Measurements from ENCODE around the gene PRR5. TPM values are rescaled to one million over a fixed set of nuclear protein-coding genes. Genes with fewer than 3 reads are reported as not detected.

Gene PRR5
- total and polyA plus RNA-seq, 2 experiments from 2014 or later: 15.3 to 31.4 TPM

DNA sequence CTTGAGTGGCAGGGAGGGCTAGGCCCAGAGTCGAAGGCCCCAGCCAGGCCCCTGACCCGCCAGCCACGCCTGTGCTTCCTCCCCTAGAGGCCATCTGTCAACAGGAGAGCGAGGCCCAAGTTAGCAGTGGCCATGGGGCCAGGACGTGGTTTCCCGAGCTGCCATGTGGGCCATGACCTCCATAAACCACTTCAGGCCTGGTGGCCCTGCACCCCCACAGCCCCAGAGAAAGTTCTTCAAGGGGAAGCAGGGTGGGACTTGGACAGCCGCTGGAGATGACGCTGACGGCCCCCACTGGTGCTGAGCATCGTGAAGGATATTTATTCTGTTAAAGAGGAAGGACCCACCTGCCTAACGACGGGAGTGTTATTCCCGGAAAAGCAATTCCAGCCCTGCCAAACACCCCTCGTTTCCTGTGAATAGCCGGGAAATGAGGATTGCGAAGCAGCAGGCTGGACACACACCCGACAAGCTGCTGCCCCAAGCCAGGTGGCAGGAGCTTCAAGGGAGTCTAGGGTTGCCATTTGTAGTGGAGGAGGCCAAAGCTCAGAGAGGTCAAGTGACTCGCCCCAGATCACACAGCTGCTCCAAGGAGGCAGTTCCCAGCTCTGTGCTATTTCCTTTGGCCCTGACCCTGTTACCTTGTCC is 12.8 kb downstream of the PRR5 start:
- Histone ChIP-seq H3K4me2 (no peak overlapping the region), H3K27me3 (ENCODE audit: insufficient read depth) (no peaks in the 10 kb centered on the region), H3F3A (replicated peaks; ENCODE audit: low read depth) (no peaks in the 10 kb centered on the region), H3K9me2 (ENCODE audit: insufficient read depth) (no peaks in the 10 kb centered on the region), H2AFZ (no peak overlapping the region), H3K4me3 (no peak overlapping the region), H3K4me1 (ENCODE audit: insufficient read depth) (no peaks in the 10 kb centered on the region), H3K79me2 (replicated peaks; ENCODE audit: insufficient read depth) (no peaks in the 10 kb centered on the region), H3K27ac (ENCODE audit: low read depth) (no peak overlapping the region), H4K20me1 (replicated peaks; ENCODE audit: insufficient read depth) (no peaks in the 10 kb centered on the region), H3K36me3 (ENCODE audit: insufficient read depth) (no peaks in the 10 kb centered on the region)
- TF ChIP-seq, protein P1, sequence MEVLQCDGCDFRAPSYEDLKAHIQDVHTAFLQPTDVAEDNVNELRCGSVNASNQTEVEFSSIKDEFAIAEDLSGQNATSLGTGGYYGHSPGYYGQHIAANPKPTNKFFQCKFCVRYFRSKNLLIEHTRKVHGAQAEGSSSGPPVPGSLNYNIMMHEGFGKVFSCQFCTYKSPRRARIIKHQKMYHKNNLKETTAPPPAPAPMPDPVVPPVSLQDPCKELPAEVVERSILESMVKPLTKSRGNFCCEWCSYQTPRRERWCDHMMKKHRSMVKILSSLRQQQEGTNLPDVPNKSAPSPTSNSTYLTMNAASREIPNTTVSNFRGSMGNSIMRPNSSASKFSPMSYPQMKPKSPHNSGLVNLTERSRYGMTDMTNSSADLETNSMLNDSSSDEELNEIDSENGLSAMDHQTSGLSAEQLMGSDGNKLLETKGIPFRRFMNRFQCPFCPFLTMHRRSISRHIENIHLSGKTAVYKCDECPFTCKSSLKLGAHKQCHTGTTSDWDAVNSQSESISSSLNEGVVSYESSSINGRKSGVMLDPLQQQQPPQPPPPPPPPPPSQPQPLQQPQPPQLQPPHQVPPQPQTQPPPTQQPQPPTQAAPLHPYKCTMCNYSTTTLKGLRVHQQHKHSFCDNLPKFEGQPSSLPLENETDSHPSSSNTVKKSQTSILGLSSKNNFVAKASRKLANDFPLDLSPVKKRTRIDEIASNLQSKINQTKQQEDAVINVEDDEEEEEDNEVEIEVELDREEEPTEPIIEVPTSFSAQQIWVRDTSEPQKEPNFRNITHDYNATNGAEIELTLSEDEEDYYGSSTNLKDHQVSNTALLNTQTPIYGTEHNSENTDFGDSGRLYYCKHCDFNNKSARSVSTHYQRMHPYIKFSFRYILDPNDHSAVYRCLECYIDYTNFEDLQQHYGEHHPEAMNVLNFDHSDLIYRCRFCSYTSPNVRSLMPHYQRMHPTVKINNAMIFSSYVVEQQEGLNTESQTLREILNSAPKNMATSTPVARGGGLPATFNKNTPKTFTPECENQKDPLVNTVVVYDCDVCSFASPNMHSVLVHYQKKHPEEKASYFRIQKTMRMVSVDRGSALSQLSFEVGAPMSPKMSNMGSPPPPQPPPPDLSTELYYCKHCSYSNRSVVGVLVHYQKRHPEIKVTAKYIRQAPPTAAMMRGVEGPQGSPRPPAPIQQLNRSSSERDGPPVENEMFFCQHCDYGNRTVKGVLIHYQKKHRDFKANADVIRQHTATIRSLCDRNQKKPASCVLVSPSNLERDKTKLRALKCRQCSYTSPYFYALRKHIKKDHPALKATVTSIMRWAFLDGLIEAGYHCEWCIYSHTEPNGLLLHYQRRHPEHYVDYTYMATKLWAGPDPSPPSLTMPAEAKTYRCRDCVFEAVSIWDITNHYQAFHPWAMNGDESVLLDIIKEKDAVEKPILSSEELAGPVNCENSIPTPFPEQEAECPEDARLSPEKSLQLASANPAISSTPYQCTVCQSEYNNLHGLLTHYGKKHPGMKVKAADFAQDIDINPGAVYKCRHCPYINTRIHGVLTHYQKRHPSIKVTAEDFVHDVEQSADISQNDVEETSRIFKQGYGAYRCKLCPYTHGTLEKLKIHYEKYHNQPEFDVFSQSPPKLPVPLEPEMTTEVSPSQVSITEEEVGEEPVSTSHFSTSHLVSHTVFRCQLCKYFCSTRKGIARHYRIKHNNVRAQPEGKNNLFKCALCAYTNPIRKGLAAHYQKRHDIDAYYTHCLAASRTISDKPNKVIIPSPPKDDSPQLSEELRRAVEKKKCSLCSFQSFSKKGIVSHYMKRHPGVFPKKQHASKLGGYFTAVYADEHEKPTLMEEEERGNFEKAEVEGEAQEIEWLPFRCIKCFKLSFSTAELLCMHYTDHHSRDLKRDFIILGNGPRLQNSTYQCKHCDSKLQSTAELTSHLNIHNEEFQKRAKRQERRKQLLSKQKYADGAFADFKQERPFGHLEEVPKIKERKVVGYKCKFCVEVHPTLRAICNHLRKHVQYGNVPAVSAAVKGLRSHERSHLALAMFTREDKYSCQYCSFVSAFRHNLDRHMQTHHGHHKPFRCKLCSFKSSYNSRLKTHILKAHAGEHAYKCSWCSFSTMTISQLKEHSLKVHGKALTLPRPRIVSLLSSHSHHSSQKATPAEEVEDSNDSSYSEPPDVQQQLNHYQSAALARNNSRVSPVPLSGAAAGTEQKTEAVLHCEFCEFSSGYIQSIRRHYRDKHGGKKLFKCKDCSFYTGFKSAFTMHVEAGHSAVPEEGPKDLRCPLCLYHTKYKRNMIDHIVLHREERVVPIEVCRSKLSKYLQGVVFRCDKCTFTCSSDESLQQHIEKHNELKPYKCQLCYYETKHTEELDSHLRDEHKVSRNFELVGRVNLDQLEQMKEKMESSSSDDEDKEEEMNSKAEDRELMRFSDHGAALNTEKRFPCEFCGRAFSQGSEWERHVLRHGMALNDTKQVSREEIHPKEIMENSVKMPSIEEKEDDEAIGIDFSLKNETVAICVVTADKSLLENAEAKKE (CRISPR knock-in tag; IDR thresholded peaks at IDR 0.05): no peak
- TF ChIP-seq ZNF114 (CRISPR knock-in tag; IDR thresholded peaks at IDR 0.05): no peak
- no peaks in the 10 kb centered on the region for H3K36me3 Mint-ChIP-seq (ENCODE audit: low read depth)
- H3K27ac Mint-ChIP-seq: no peak overlapping the region
- H3K27me3 Mint-ChIP-seq (ENCODE audit: insufficient read depth, low read depth, poor library complexity): peaks cover 4% of the 10 kb centered on the region
- ATAC-seq: no peak
- no peak overlapping the region for H3K4me3 Mint-ChIP-seq
- peaks cover 6% of the 10 kb centered on the region; the same call in 1 of the 3 replicates for H3K4me1 Mint-ChIP-seq
- H3K9me3 Mint-ChIP-seq: no peaks in the 10 kb centered on the region
- DNase-seq (ENCODE audit: low spot score): no peak

DNA sequence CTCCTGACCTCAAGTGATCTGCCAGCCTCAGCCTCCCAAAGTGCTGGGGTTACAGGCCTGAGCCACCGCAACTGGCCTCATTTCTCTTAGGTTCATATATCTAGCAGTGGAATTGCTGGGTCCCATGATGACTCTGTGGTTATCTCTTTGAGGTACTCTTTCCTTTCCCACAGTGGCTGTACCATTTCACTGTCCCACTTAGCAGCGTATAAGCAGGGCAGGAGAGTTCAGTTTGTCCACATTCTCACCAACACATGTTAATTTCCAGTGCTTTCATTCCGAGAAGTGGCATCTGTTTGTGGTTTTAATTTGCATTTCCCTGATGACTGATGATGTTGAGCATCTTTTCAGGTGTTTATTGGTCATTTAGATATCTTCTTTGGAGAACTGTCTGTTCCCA is 16.4 kb downstream of the PRR5 start:
- no peak overlapping the region for H3K27ac Mint-ChIP-seq
- DNase-seq (ENCODE audit: low spot score) (no peak), ATAC-seq (no peak)
- H3K4me1 Mint-ChIP-seq: peaks cover 17% of the 10 kb centered on the region
- H4K20me1 ChIP-seq (replicated peaks; ENCODE audit: insufficient read depth): no peaks in the 10 kb centered on the region
- H3K9me3 Mint-ChIP-seq: no peaks in the 10 kb centered on the region
- no peaks in the 10 kb centered on the region for H3K27me3 ChIP-seq (ENCODE audit: insufficient read depth)
- H3K4me3 ChIP-seq: no peak overlapping the region
- H3F3A ChIP-seq (replicated peaks; ENCODE audit: low read depth): no peaks in the 10 kb centered on the region
- H3K4me2 ChIP-seq: no peak overlapping the region
- H2AFZ ChIP-seq: no peak overlapping the region
- H3K4me3 Mint-ChIP-seq: no peak overlapping the region
- H3K36me3 Mint-ChIP-seq (ENCODE audit: low read depth): no peaks in the 10 kb centered on the region
- no peaks in the 10 kb centered on the region; the same call in 1 of the 2 replicates for H3K4me1 ChIP-seq (ENCODE audit: insufficient read depth)
- no peak overlapping the region for H3K27ac ChIP-seq (ENCODE audit: low read depth)
- H3K79me2 ChIP-seq (replicated peaks; ENCODE audit: insufficient read depth): no peaks in the 10 kb centered on the region
- H3K9me2 ChIP-seq (ENCODE audit: insufficient read depth): no peaks in the 10 kb centered on the region
- peaks cover 6% of the 10 kb centered on the region for H3K27me3 Mint-ChIP-seq (ENCODE audit: insufficient read depth, low read depth, poor library complexity)
- H3K36me3 ChIP-seq (ENCODE audit: insufficient read depth): no peaks in the 10 kb centered on the region
- TF ChIP-seq JUNB (IDR thresholded peaks at IDR 0.05; ENCODE audit: unreplicated experiment): no peak
- TF ChIP-seq, protein P1 (CRISPR knock-in tag; IDR thresholded peaks at IDR 0.05): no peak
- no peak for TF ChIP-seq EZH2 (IDR thresholded peaks at IDR 0.05; ENCODE audit: low read depth, unreplicated experiment)

Measured in GM23338 (cell line).